Muscle of leg (tissue), 11 donors: ENCODE data around the gene ANKRD65. TPM values are rescaled to one million over a fixed set of nuclear protein-coding genes. Genes with fewer than 3 reads are reported as not detected.
A peak's percentile ranks its signal among the peaks of the same experiment; 100 is the strongest.

Experiments
- DNase-seq: peaks from one replicate; pipeline ENCODE4 v3.0.0; 2013
- H3K27ac ChIP-seq: one replicate; pipeline ENCODE4 v1.5.1; 2013; ENCODE audit warnings: mild to moderate bottlenecking, low read length, control low read depth
- H3K27me3 ChIP-seq: one replicate; pipeline ENCODE4 v1.6.1; 2013; ENCODE audit warnings: low read length; ENCODE audit not compliant: control insufficient read depth, insufficient read depth
- H3K36me3 ChIP-seq: one replicate; pipeline ENCODE4 v1.6.1; 2013; ENCODE audit warnings: low read length; ENCODE audit not compliant: control insufficient read depth, insufficient read depth
- H3K4me1 ChIP-seq: one replicate; pipeline ENCODE4 v1.6.1; 2013; ENCODE audit warnings: low read length; ENCODE audit not compliant: control insufficient read depth, insufficient read depth
- H3K4me3 ChIP-seq: one replicate; pipeline ENCODE4 v1.5.1; 2013; ENCODE audit warnings: low read length, control low read depth
- H3K9me3 ChIP-seq: replicated peaks from 2 replicates; pipeline ENCODE4 v1.6.1; 2013; ENCODE audit warnings: low read depth, low read length; ENCODE audit not compliant: control insufficient read depth
- WGBS: methylation state at CpG from one replicate; pipeline ENCODE4 v1.1.5; 2013; ENCODE audit warnings: missing lambda C conversion rate; ENCODE audit not compliant: insufficient coverage; 5-methylcytosine and 5-hydroxymethylcytosine counted together
- polyA plus RNA-seq, 8 donors: library from polyadenylated mRNA; unstranded; fragments of 120-200 nt; gene quantifications; one replicate each; pipeline versions ENCODE4 v1.2.1 to v1.2.3, GENCODE V29; 2013; ENCODE audit warnings: inconsistent platforms in 1 of 8, low replicate concordance in 1 of 8; ENCODE audit not compliant: insufficient read length in 8 of 8, insufficient read depth in 1 of 8
- total RNA-seq: library from RNA; stranded (reverse); fragments of 120-200 nt; gene quantifications from one replicate; pipeline ENCODE4 v1.2.4, GENCODE V29; 2013

ANKRD65 gene
- total and polyA plus RNA-seq, 9 donors, result 10.6 to 24.1 (median 16.2) TPM

GRCh38 chr1:1442069-1442770, 21.1 kb upstream of the ANKRD65 start:
- WGBS, result 74% methylated on average over 32 of the region's 32 CpGs
- DNase-seq, result no peak
- Histone ChIP-seq H3K36me3 (peaks cover 18% of the 10 kb centered on the region), H3K9me3 (no peaks in the 10 kb centered on the region), H3K27me3 (no peaks in the 10 kb centered on the region), H3K4me1 (peaks cover 44% of the 10 kb centered on the region), H3K4me3 (no peak overlapping the region), H3K27ac (no peak overlapping the region)

DNA sequence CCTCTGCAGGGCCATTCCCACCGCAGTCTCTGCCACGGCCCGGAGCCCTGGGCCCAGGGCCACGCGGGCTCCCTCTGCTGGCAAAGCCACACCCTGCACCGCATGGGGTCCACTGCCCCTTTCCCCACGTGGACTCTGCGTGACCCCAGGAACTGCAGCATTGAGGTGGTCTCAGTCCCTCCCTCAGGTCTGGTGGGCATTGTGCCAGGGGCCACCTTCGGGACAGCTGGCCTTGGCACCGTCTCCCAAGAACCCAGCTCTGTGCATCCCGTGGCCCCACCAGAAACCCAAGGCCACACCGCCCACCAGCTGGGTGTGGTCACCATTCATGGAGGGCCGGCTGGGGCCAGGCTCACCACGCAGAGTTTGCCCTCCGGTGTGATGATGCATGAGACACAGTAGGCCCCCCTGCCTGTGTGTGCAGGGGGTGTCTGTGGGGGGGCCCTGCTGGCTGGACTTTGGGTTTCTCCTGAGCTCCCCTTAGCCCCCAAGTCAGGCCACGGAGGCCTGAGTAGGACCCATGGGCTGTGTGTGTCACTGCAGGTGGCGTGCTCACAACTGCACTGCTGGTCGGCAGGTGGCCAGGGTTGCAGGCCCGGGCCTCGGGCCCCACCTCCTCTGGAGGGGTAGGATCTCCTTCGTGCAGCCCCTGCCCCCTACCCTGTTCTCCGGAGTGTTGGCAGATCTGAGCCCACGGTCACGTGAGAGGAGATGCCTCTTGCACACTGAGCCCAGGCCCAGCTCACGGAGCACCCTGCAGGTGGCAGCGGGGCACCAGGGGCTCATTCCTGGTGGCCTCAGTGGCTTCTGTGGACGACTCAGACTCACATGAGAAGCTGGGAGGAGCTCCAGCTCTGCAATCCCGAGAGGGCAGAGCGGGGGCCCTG, 20.2 kb upstream of the ANKRD65 start:
- H3K4me3 ChIP-seq, result no peak overlapping the region
- peak; percentile 52 for DNase-seq
- H3K9me3 ChIP-seq, result no peaks in the 10 kb centered on the region
- H3K36me3 ChIP-seq, result peaks cover 22% of the 10 kb centered on the region
- 36% methylated on average over 24 of the region's 29 CpGs for WGBS
- H3K27ac ChIP-seq, result no peak overlapping the region
- peaks cover 2% of the 10 kb centered on the region for H3K27me3 ChIP-seq
- H3K4me1 ChIP-seq, result peaks cover 54% of the 10 kb centered on the region

DNA sequence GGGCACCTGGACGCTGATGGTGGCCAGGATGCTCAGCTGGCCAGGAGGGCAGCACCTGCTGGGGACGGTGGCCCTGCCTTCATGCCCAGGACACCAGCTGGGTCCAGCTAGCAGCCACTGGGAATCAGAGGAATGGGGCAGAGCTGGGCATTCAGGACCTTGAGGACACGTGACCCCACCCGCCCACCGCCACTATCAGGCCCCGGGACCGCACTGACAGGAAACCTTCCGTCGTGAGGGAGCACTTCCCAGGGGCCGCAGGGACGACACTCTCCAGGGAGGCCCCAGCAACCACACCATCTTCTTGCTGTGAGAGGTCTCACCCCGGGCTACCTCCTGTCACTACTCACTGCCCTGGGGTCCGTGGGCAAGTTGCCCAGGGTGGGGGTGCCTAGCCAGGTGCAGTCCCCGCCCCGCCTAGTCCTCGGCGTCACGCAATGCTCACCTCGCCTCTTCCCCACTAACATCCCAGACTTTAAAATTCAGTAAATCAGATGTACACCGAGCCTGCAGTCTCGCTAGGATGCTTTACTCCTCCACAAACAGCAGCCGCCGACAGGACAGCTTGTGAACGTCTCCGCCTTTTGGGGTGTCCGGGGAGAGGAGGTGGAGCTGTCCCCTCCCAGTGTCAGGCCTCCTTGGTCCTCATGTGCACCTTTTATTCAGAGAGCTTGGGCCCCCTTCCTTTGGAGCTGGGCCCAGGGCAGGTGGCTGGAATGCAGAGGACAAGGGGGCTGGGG, 19.4 kb upstream of the ANKRD65 start:
- Histone ChIP-seq H3K4me3 (no peak overlapping the region), H3K9me3 (no peaks in the 10 kb centered on the region), H3K27me3 (peaks cover 2% of the 10 kb centered on the region), H3K27ac (no peak overlapping the region), H3K4me1 (peaks cover 59% of the 10 kb centered on the region), H3K36me3 (peaks cover 22% of the 10 kb centered on the region)
- DNase-seq, result no peak
- 68% methylated on average over 7 of the region's 26 CpGs for WGBS

- Histone ChIP-seq H3K27ac (no peak overlapping the region), H3K9me3 (no peaks in the 10 kb centered on the region)
- WGBS, result 82% methylated on average over 82 of the region's 82 CpGs
These were observed 18.6 kb upstream of the ANKRD65 start for GRCh38 chr1:1439546-1440261.

DNA sequence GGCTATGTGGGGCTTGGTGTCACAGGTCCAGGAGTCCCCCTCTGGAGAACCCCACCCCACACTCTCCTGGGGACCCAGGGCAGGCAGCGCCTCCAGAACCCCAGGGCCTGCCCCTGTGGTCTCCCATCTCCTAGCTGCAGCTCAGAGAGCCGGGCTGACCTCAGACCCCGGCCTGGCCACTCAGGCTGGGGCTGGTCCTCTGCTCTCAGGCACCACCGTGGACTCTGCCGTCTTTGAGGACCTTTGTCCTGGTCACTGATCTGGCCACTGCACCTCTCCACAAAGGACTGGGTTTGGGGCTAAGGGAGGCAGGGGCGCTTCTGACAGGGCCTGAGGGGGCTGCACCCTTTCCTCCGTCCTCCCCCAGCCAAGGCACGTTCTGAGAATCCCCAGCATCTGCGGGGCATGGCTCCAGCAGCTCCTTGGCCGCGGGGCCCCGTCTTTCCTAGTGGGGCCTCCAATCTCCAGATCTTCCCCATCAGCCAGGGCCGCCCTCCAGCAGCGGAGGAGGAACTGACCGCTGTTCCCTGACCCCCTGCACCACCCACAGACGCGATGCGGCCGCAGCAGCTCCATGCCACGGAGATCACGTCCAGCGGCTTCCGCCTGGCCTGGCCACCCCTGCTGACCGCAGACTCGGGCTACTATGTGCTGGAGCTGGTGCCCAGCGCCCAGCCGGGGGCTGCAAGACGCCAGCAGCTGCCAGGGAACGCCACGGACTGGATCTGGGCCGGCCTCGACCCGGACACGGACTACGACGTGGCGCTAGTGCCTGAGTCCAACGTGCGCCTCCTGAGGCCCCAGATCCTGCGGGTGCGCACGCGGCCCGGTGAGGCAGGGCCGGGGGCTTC, 17.7 kb upstream of the ANKRD65 start:
- peaks cover 2% of the 10 kb centered on the region for H3K27me3 ChIP-seq
- H3K9me3 ChIP-seq, result no peaks in the 10 kb centered on the region
- no peak overlapping the region for H3K4me3 ChIP-seq
- peaks cover 74% of the 10 kb centered on the region for H3K4me1 ChIP-seq
- DNase-seq, result peak; percentile 66
- peaks cover 22% of the 10 kb centered on the region for H3K36me3 ChIP-seq
- WGBS, result 69% methylated on average over 41 of the region's 45 CpGs
- H3K27ac ChIP-seq, result no peak overlapping the region

More at GRCh38 chr1:1439546-1440261, 18.6 kb upstream of the ANKRD65 start:
- no peak overlapping the region for H3K4me3 ChIP-seq
- DNase-seq, result no peak
- H3K36me3 ChIP-seq, result peaks cover 22% of the 10 kb centered on the region
- peaks cover 2% of the 10 kb centered on the region for H3K27me3 ChIP-seq
- peaks cover 65% of the 10 kb centered on the region for H3K4me1 ChIP-seq

- Histone ChIP-seq H3K4me1 (peaks cover 82% of the 10 kb centered on the region), H3K36me3 (peaks cover 22% of the 10 kb centered on the region), H3K4me3 (no peak overlapping the region), H3K27ac (no peak overlapping the region), H3K27me3 (peaks cover 2% of the 10 kb centered on the region), H3K9me3 (no peaks in the 10 kb centered on the region)
- no peak for DNase-seq
- 40% methylated on average over 8 of the region's 11 CpGs for WGBS
These were observed 16.9 kb upstream of the ANKRD65 start for GRCh38 chr1:1437904-1438376.

DNA sequence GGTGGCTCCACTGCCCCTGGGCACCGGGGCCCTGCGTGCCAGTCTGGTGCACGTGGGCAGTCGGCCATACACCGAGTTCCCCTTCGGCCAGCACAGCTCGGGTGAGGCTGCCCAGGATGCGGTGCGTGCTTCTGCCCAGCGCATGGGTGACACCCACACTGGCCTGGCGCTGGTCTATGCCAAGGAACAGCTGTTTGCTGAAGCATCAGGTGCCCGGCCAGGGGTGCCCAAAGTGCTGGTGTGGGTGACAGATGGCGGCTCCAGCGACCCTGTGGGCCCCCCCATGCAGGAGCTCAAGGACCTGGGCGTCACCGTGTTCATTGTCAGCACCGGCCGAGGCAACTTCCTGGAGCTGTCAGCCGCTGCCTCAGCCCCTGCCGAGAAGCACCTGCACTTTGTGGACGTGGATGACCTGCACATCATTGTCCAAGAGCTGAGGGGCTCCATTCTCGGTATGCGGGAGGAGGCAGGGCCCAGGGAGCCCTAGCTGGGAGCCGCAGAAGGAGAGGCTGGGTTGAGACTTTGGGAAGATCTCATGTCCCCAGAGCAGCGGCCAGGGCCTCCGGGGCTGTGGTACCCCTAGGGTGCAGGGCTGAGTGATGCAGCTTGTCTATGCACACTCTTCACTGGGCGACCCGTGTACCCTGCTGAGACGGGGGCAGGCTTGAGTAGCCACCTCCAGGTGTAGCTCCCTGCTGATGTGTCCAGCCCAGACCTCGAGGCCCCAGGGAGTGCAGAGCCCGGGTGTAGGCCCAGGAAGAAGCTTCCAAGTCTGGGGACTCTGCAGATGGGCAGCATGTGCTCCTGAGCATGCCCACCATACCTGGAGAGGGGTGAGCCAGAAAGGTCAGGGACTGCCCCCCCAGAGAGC, 16.2 kb upstream of the ANKRD65 start:
- H3K4me1 ChIP-seq, result peaks cover 87% of the 10 kb centered on the region
- no peak overlapping the region for H3K27ac ChIP-seq
- peaks cover 22% of the 10 kb centered on the region for H3K36me3 ChIP-seq
- H3K9me3 ChIP-seq, result no peaks in the 10 kb centered on the region
- H3K27me3 ChIP-seq, result peaks cover 2% of the 10 kb centered on the region
- H3K4me3 ChIP-seq, result no peak overlapping the region
- DNase-seq, result no peak
- 83% methylated on average over 31 of the region's 31 CpGs for WGBS

- DNase-seq, result no peak
- Histone ChIP-seq H3K4me1 (peaks cover 87% of the 10 kb centered on the region), H3K27me3 (peaks cover 2% of the 10 kb centered on the region), H3K4me3 (peak overlapping the region; percentile 61), H3K9me3 (no peaks in the 10 kb centered on the region), H3K36me3 (peaks cover 22% of the 10 kb centered on the region), H3K27ac (no peak overlapping the region)
- 83% methylated on average over 5 of the region's 7 CpGs for WGBS
These were observed 15.6 kb upstream of the ANKRD65 start for GRCh38 chr1:1436630-1437032.
